Lung (tissue), 16 donors: ENCODE measurements around the gene NCL. TPM values are rescaled to one million over a fixed set of nuclear protein-coding genes. Genes with fewer than 3 reads are reported as not detected.

ENCODE experiments used
- ATAC-seq: fragments of 200-7000 bp; cut with Tn5 transposase; one replicate; pipeline ENCODE4 v1.9.1; 2020; ENCODE audit warnings: moderate number of reproducible peaks; ENCODE audit not compliant: insufficient read depth, low FRiP score
- DNase-seq, 3 donors: peaks; one replicate each; pipeline ENCODE4 v3.0.0-alpha.2; 2013 to 2017
- H3K27ac ChIP-seq, 2 donors: one replicate each; pipeline ENCODE4 v1.5.1; 2013; ENCODE audit warnings: mild to moderate bottlenecking in 2 of 2, moderate library complexity in 2 of 2, control low read depth in 1 of 2, inconsistent platforms in 1 of 2, low read depth in 1 of 2, low read length in 1 of 2
- H3K27me3 ChIP-seq, 3 donors: one replicate each; pipeline ENCODE4 v1.5.1; 2013; ENCODE audit warnings: low read length in 2 of 3; ENCODE audit not compliant: control insufficient read depth in 3 of 3, insufficient read depth in 3 of 3
- H3K36me3 ChIP-seq, 4 donors: one replicate each; pipeline ENCODE4 v1.5.1; 2013; ENCODE audit warnings: low read length in 4 of 4, mild to moderate bottlenecking in 1 of 4, moderate library complexity in 1 of 4; ENCODE audit not compliant: control insufficient read depth in 4 of 4, insufficient read depth in 4 of 4
- H3K4me1 ChIP-seq, 5 donors: one replicate each; pipeline ENCODE4 v1.5.1; 2013; ENCODE audit warnings: low read length in 5 of 5, mild to moderate bottlenecking in 2 of 5, moderate library complexity in 1 of 5; ENCODE audit not compliant: control insufficient read depth in 5 of 5, insufficient read depth in 5 of 5
- H3K4me3 ChIP-seq: one replicate; pipeline ENCODE4 v1.5.1; 2013; ENCODE audit warnings: mild to moderate bottlenecking, control low read depth, moderate library complexity
- H3K9ac ChIP-seq, 2 donors: one replicate each; pipeline ENCODE4 v1.5.1; 2013; ENCODE audit warnings: low read length in 2 of 2, control low read depth in 1 of 2; ENCODE audit not compliant: insufficient read depth in 1 of 2
- H3K9me3 ChIP-seq, 4 donors: one replicate each; pipeline ENCODE4 v1.5.1; 2013; ENCODE audit warnings: low read length in 3 of 4, mild to moderate bottlenecking in 1 of 4, moderate library complexity in 1 of 4; ENCODE audit not compliant: control insufficient read depth in 4 of 4, insufficient read depth in 3 of 4
- WGBS, 2 donors: extraction: QIAGEN DNeasy Blood & Tissue Kit; methylation state at CpG; one replicate each; pipeline ENCODE4 v1.1.7; 2013; 5-methylcytosine and 5-hydroxymethylcytosine counted together
- long read RNA-seq, 5 donors: transcript quantifications; one replicate each; lab custom pipeline, GENCODE V29; 2026
- polyA plus RNA-seq, 2 donors: library from polyadenylated mRNA; stranded (reverse); fragments of 200-250 nt; gene quantifications; one replicate each; pipeline ENCODE4 v1.2.1, GENCODE V29; 2013
- total RNA-seq, 2 donors: library from RNA; depleted of rRNA in 1 of 2; stranded (reverse); fragments of >200 nt in 1 of 2; gene quantifications; one replicate each; pipeline ENCODE4 v1.2.1, GENCODE V29; 2014 to 2021
- TF ChIP-seq, protein P1 (sequence below): IDR thresholded peaks from 2 replicates; pipeline ENCODE4 v1.5.1; 2012; ENCODE audit warnings: mild to moderate bottlenecking; ENCODE audit errors: control extremely low read depth, extremely low read depth
- donor health status: control.
- donor health status: control.
- donor health status: Bipolar disorder and iron deficiency.
- donor health status: healthy.
- donor health status: DM: yes; HTN: yes; CAD: no.

Gene NCL, protein sequence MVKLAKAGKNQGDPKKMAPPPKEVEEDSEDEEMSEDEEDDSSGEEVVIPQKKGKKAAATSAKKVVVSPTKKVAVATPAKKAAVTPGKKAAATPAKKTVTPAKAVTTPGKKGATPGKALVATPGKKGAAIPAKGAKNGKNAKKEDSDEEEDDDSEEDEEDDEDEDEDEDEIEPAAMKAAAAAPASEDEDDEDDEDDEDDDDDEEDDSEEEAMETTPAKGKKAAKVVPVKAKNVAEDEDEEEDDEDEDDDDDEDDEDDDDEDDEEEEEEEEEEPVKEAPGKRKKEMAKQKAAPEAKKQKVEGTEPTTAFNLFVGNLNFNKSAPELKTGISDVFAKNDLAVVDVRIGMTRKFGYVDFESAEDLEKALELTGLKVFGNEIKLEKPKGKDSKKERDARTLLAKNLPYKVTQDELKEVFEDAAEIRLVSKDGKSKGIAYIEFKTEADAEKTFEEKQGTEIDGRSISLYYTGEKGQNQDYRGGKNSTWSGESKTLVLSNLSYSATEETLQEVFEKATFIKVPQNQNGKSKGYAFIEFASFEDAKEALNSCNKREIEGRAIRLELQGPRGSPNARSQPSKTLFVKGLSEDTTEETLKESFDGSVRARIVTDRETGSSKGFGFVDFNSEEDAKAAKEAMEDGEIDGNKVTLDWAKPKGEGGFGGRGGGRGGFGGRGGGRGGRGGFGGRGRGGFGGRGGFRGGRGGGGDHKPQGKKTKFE
- 100 to 1,000 TPM; 321 to 373 TPM for total RNA-seq
- polyA plus RNA-seq, result 100 to 1,000 TPM; 144 to 341 TPM
- long read RNA-seq, donor 1, full-length matches to known transcripts, result 78 of 4,749 reads
- long read RNA-seq, donor 1, partial matches to known transcripts, result 4,472 of 4,749 reads
- long read RNA-seq, donor 1, other reads (novel, unspliced or antisense), result 199 of 4,749 reads
- long read RNA-seq, donor 2, full-length matches to known transcripts, result 26 of 3,053 reads
- long read RNA-seq, donor 2, partial matches to known transcripts, result 2,791 of 3,053 reads
- long read RNA-seq, donor 2, other reads (novel, unspliced or antisense), result 236 of 3,053 reads
- long read RNA-seq, donor 3, full-length matches to known transcripts, result 26 of 3,535 reads
- long read RNA-seq, donor 3, partial matches to known transcripts, result 3,327 of 3,535 reads
- long read RNA-seq, donor 3, other reads (novel, unspliced or antisense), result 182 of 3,535 reads
- long read RNA-seq, donor 4, full-length matches to known transcripts, result 25 of 3,308 reads
- long read RNA-seq, donor 4, partial matches to known transcripts, result 3,168 of 3,308 reads
- long read RNA-seq, donor 4, other reads (novel, unspliced or antisense), result 115 of 3,308 reads
- long read RNA-seq, donor 5, full-length matches to known transcripts, result 75 of 7,582 reads
- long read RNA-seq, donor 5, partial matches to known transcripts, result 7,314 of 7,582 reads
- long read RNA-seq, donor 5, other reads (novel, unspliced or antisense), result 193 of 7,582 reads

DNA sequence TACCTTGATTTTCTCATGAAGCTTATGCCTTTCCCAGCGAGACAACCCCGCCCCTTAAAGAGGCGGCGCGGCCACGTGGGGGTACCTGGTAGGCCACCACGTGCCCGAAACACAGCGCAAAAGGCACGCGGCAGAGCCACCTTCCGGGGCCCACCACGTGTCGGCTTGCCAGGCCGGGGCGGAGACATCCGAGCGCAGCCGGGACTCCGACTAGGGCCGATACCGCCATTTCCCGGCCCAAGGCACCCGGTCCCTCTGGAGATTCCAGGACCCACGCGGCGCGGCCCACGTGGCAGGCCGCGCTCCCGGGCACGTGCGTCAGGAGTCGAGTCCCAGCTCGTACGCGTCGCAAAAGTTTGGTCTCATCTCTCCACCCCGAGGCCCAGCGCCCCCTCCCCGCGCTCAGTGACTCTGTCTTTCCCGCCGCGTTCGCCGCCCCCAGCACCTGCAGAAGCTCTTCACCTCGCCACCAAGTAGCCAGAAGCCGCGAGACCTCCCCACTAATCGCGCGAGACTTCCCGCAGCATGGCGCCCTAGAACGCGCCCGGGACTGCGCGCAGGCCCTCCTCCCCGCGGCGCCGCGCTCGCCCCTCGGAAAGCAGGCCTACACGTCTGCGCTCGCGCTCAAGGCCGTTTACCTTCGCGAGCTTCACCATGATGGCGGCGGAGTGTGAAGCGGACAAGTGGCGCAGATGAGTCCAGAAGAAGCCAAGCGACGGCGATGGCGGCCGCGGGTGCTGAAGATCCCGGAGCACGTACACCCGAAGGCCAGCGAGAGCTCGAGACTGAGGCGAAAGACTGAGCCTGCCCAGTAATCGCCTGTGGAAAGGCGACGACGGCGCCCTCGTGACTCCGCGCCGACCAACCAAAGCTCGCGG lies at the start of gene NCL:
TSS of gene NCL (minus strand) at position 787 of the 878 bp plus-strand sequence. CDS start at position 656, 131 bp downstream.
- TF ChIP-seq, protein P1, sequence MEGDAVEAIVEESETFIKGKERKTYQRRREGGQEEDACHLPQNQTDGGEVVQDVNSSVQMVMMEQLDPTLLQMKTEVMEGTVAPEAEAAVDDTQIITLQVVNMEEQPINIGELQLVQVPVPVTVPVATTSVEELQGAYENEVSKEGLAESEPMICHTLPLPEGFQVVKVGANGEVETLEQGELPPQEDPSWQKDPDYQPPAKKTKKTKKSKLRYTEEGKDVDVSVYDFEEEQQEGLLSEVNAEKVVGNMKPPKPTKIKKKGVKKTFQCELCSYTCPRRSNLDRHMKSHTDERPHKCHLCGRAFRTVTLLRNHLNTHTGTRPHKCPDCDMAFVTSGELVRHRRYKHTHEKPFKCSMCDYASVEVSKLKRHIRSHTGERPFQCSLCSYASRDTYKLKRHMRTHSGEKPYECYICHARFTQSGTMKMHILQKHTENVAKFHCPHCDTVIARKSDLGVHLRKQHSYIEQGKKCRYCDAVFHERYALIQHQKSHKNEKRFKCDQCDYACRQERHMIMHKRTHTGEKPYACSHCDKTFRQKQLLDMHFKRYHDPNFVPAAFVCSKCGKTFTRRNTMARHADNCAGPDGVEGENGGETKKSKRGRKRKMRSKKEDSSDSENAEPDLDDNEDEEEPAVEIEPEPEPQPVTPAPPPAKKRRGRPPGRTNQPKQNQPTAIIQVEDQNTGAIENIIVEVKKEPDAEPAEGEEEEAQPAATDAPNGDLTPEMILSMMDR, result no peak

DNA sequence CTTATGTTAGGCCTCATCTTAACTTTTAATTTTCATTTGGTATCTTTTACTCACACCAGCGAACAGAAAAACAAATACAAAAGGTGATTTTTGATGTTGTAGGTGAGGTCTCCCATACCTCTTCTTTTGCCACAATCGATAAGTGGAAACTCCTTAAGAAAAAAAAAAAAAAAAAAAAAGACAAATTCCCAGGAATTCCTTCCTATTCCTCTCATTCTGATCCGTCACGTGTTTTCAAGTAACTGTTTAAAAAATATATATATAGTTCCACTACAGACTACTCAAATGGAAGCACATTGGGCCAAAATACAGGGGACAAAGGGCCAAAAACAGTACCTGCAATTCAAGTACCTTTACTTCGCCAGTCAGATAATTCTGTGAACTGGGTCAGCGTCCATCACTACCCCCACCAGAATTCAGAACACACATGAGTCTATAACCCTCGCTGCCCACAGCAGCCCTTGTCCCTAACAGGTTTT lies 49.5 kb upstream of the NCL start:
- 19 to 24% methylated on average over 7 of the region's 7 CpGs for WGBS, 2 donors
- Histone ChIP-seq H3K36me3 (peaks cover 0 to 1% (median 0%) of the 10 kb centered on the region in 4 donors), H3K4me3 (peak overlapping the region; percentile 59), H3K4me1 (peaks cover 0 to 12% (median 4%) of the 10 kb centered on the region in 5 donors), H3K9me3 (no peaks in the 10 kb centered on the region), H3K9ac (peak overlapping the region; percentile 79 to 93), H3K27ac (peak overlapping the region; percentile 81 to 95), H3K27me3 (no peaks in the 10 kb centered on the region)
- no peak for ATAC-seq
- no peak for DNase-seq
- TF ChIP-seq, protein P1, result no peak

More for the DNA sequence above, at the start of gene NCL:
- Histone ChIP-seq H3K27ac (peak within 1 kb of the TSS; percentile 98 to 99), H3K4me3 (peak within 1 kb of the TSS; percentile 67), H3K36me3 (peaks cover 15 to 40% (median 32%) of the 10 kb centered on the region in 4 donors), H3K9me3 (no peaks in the 10 kb centered on the region), H3K4me1 (peaks cover 4 to 22% (median 10%) of the 10 kb centered on the region in 5 donors), H3K9ac (peak within 1 kb of the TSS; percentile 93 to 99), H3K27me3 (no peaks in the 10 kb centered on the region)
- 0% methylated on average over 102 of the region's 102 CpGs for whole genome bisulfite sequencing, 2 donors
- DNase-seq, result peak in 2 of 3 donors; percentile 52 to 90
- ATAC-seq, result peak; percentile 66
